Astrocyte (in vitro differentiated cells and primary cell): ENCODE results near the gene SYT5. TPM values are rescaled to one million over a fixed set of nuclear protein-coding genes. Genes with fewer than 3 reads are reported as not detected.
"Not testable (repeated sequence)": the region's sequence is repeated elsewhere in the genome, so short reads cannot be mapped to it uniquely, and the experiment has no call there.

Source experiments
- DNase-seq: peaks from one replicate; pipeline ENCODE4 v3.0.0-alpha.2; 2010; ENCODE audit warnings: low read depth
- FAIRE-seq: peaks from 2 replicates; lab custom pipeline; 2011; peaks lifted over from hg19 to GRCh38; lab: Jason Lieb, UNC
- H2AFZ ChIP-seq: 2 replicates; pipeline ENCODE4 v1.6.0; 2012; ENCODE audit warnings: low read depth, low read length, inconsistent platforms
- H3K27ac ChIP-seq: 2 replicates; pipeline ENCODE4 v1.5.1; 2011; ENCODE audit warnings: low read depth, low read length, inconsistent platforms
- H3K27me3 ChIP-seq: 2 replicates; pipeline ENCODE4 v1.6.0; 2011; ENCODE audit warnings: low read length, inconsistent platforms; ENCODE audit not compliant: insufficient read depth
- H3K36me3 ChIP-seq: 2 replicates; pipeline ENCODE4 v1.5.1; 2011; ENCODE audit warnings: low read length, inconsistent platforms; ENCODE audit not compliant: insufficient read depth
- H3K4me1 ChIP-seq: 2 replicates; pipeline ENCODE4 v1.5.1; 2011; ENCODE audit warnings: low read length, inconsistent platforms; ENCODE audit not compliant: insufficient read depth
- H3K4me2 ChIP-seq: 2 replicates; pipeline ENCODE4 v1.6.0; 2012; ENCODE audit warnings: low read length, inconsistent platforms
- H3K4me3 ChIP-seq: 2 replicates; pipeline ENCODE4 v1.5.1; 2011; ENCODE audit warnings: low read depth, mild to moderate bottlenecking, low read length, inconsistent platforms; ENCODE audit not compliant: insufficient read depth
- H3K79me2 ChIP-seq: 2 replicates; pipeline ENCODE4 v1.6.0; 2012; ENCODE audit warnings: mild to moderate bottlenecking, low read length, inconsistent platforms; ENCODE audit not compliant: insufficient read depth
- H3K9ac ChIP-seq: 2 replicates; pipeline ENCODE4 v1.6.0; 2012; ENCODE audit warnings: mild to moderate bottlenecking, low read length, inconsistent platforms
- H3K9me3 ChIP-seq: 2 replicates; pipeline ENCODE4 v1.5.1; 2012; ENCODE audit warnings: low read depth, mild to moderate bottlenecking, low read length, inconsistent platforms; ENCODE audit not compliant: insufficient read depth
- H4K20me1 ChIP-seq: 2 replicates; pipeline ENCODE4 v1.6.0; 2012; ENCODE audit warnings: low read length, inconsistent platforms; ENCODE audit not compliant: insufficient read depth
- H3K27ac Mint-ChIP-seq: one replicate; pipeline ENCODE4 v1.8.0; 2021; ENCODE audit warnings: mild to moderate bottlenecking, mixed read lengths; ENCODE audit not compliant: unreplicated experiment
- H3K27me3 Mint-ChIP-seq: one replicate; pipeline ENCODE4 v1.8.0; 2021; ENCODE audit warnings: low read depth, mixed read lengths; ENCODE audit not compliant: unreplicated experiment
- H3K36me3 Mint-ChIP-seq: one replicate; pipeline ENCODE4 v1.8.0; 2021; ENCODE audit warnings: low read depth, mixed read lengths; ENCODE audit not compliant: unreplicated experiment
- H3K4me1 Mint-ChIP-seq: one replicate; pipeline ENCODE4 v1.8.0; 2021; ENCODE audit warnings: low read depth, mixed read lengths; ENCODE audit not compliant: unreplicated experiment
- H3K4me3 Mint-ChIP-seq: one replicate; pipeline ENCODE4 v1.8.0; 2021; ENCODE audit warnings: mild to moderate bottlenecking, moderate library complexity, mixed read lengths; ENCODE audit not compliant: unreplicated experiment
- H3K9me3 Mint-ChIP-seq: one replicate; pipeline ENCODE4 v1.8.0; 2021; ENCODE audit warnings: mild to moderate bottlenecking, mixed read lengths; ENCODE audit not compliant: unreplicated experiment
- CTCF ChIP-seq: IDR thresholded peaks from 2 replicates; pipeline ENCODE4 v1.5.1; 2011; ENCODE audit warnings: low read depth, mild to moderate bottlenecking, inconsistent platforms, low read length, moderate library complexity; ENCODE audit not compliant: insufficient read depth
- EZH2 ChIP-seq: IDR thresholded peaks from 2 replicates; pipeline ENCODE4 v1.6.1; 2012; ENCODE audit warnings: mild to moderate bottlenecking, low read length, inconsistent platforms; ENCODE audit not compliant: insufficient read depth
- total RNA-seq: library from RNA; stranded (reverse); gene quantifications from 2 replicates; pipeline ENCODE4 v1.2.1, GENCODE V29; 2021

The SYT5 gene
- total RNA-seq, 1 donor from 2014 or later, result 1.1 TPM

- H3K9me3 ChIP-seq, result no peaks in the 10 kb centered on the region
- H3K27me3 ChIP-seq, result no peaks in the 10 kb centered on the region
- no peaks in the 10 kb centered on the region for H3K79me2 ChIP-seq
- H3K27me3 Mint-ChIP-seq, result peaks cover 22% of the 10 kb centered on the region
- peak overlapping the region; percentile 37 for H3K9ac ChIP-seq
- peak overlapping the region; percentile 8 for H3K4me3 Mint-ChIP-seq
- H3K27ac ChIP-seq, result peak overlapping the region; percentile 53
- peak overlapping the region; percentile 36 for H2AFZ ChIP-seq
- H3K4me2 ChIP-seq, result peak overlapping the region; percentile 73
- peaks cover 18% of the 10 kb centered on the region for H3K4me1 Mint-ChIP-seq
- H3K9me3 Mint-ChIP-seq, result no peaks in the 10 kb centered on the region
- TF ChIP-seq EZH2, result no peak
- no peak for TF ChIP-seq CTCF
- H3K36me3 Mint-ChIP-seq, result no peaks in the 10 kb centered on the region
- H3K27ac Mint-ChIP-seq, result peak overlapping the region; percentile 92
- DNase-seq (peak; percentile 76), FAIRE-seq (no peak)
- peaks cover 3% of the 10 kb centered on the region for H4K20me1 ChIP-seq
- peaks cover 28% of the 10 kb centered on the region for H3K4me1 ChIP-seq
- peak overlapping the region; percentile 7 for H3K4me3 ChIP-seq
- no peaks in the 10 kb centered on the region for H3K36me3 ChIP-seq
Observed at GRCh38 chr19:55206664-55207500, 26.8 kb upstream of the SYT5 start.

DNA sequence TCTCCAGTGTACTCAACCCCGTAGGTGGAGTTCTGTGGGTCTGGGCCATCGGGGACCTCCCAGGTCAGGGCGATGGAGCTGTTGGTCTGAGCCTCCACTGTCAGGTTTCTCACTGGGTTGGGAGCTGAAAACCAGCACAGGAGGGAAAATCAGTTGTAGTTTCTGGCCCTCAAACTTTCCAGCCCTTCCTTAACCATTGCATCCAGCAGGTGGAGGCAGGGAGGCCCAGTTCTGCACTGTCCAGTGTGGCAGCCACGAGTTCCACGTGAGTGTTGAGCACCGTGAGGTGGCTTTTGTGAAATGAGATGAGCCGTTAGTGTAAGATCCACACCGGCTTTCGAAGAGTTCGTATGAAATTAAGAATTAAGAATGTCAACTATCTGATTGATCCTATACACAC, 22.1 kb upstream of the SYT5 start:
- H4K20me1 ChIP-seq, H3K27ac Mint-ChIP-seq, H3K4me1 Mint-ChIP-seq, H3K4me2 ChIP-seq, H3K9ac ChIP-seq, H3K27me3 ChIP-seq, H3K4me3 ChIP-seq, H3K36me3 ChIP-seq, H3K9me3 Mint-ChIP-seq, FAIRE-seq, H2AFZ ChIP-seq, H3K4me1 ChIP-seq, DNase-seq, H3K27ac ChIP-seq, H3K36me3 Mint-ChIP-seq, H3K79me2 ChIP-seq, H3K9me3 ChIP-seq, H3K4me3 Mint-ChIP-seq: not testable (repeated sequence)
- H3K27me3 Mint-ChIP-seq, result peaks cover 43% of the 10 kb centered on the region

- Histone ChIP-seq H3K79me2 (no peaks in the 10 kb centered on the region), H3K4me1 (no peaks in the 10 kb centered on the region), H3K4me3 (no peak overlapping the region), H3K27me3 (no peaks in the 10 kb centered on the region), H3K27ac (no peak overlapping the region), H2AFZ (no peak overlapping the region), H4K20me1 (no peaks in the 10 kb centered on the region), H3K9me3 (no peaks in the 10 kb centered on the region), H3K9ac (no peak overlapping the region), H3K4me2 (no peak overlapping the region), H3K36me3 (no peaks in the 10 kb centered on the region)
- Mint-ChIP-seq H3K4me1 (no peaks in the 10 kb centered on the region), H3K4me3 (no peak overlapping the region), H3K9me3 (peaks cover 3% of the 10 kb centered on the region), H3K36me3 (peaks cover 6% of the 10 kb centered on the region), H3K27ac (no peak overlapping the region), H3K27me3 (peaks cover 31% of the 10 kb centered on the region)
- DNase-seq, result no peak
- no peak for TF ChIP-seq CTCF
- TF ChIP-seq EZH2, result no peak
- no peak for FAIRE-seq
Observed at GRCh38 chr19:55199620-55200204, 19.6 kb upstream of the SYT5 start.
